Activated T-helper 1 cell treated with anti-CD3 and anti-CD28 coated beads, Interleukin-12 subunit alpha, Interleukin-12 subunit beta, Interleukin-2, Interleukin-4 antibody, amounts not matched to agents 30 ng/mL and 10 ng/mL and 1 ng/mL, durations not matched to agents 14 hours and 24 hours and 36 hours (primary cell): ENCODE results near the gene TREH. TPM values are rescaled to one million over a fixed set of nuclear protein-coding genes. Genes with fewer than 3 reads are reported as not detected.
A peak's percentile ranks its signal among the peaks of the same experiment; 100 is the strongest.
"Not testable (repeated sequence)": the region's sequence is repeated elsewhere in the genome, so short reads cannot be mapped to it uniquely, and the experiment has no call there.

Experiments
- DNase-seq: peaks from one replicate; pipeline ENCODE4 v3.0.0; 2021; ENCODE audit warnings: low spot score
- H3K27ac Mint-ChIP-seq: one replicate; pipeline ENCODE4 v1.8.0; 2021; ENCODE audit warnings: mild to moderate bottlenecking, mixed read lengths
- H3K27me3 Mint-ChIP-seq: one replicate; pipeline ENCODE4 v1.8.0; 2022; ENCODE audit warnings: mild to moderate bottlenecking, moderate library complexity, mixed read lengths; ENCODE audit not compliant: insufficient read depth
- H3K36me3 Mint-ChIP-seq: one replicate; pipeline ENCODE4 v1.8.0; 2021; ENCODE audit warnings: low read depth, mixed read lengths
- H3K4me1 Mint-ChIP-seq: one replicate; pipeline ENCODE4 v1.8.0; 2021; ENCODE audit warnings: low read depth, mixed read lengths
- H3K4me3 Mint-ChIP-seq: one replicate; pipeline ENCODE4 v1.8.0; 2021; ENCODE audit warnings: mild to moderate bottlenecking, moderate library complexity, mixed read lengths
- H3K9me3 Mint-ChIP-seq: one replicate; pipeline ENCODE4 v1.8.0; 2021; ENCODE audit warnings: mixed read lengths
- intact Hi-C: fragments of 100-400 bp; cut with micrococcal nuclease; formaldehyde crosslinking; loops from one replicate; pipeline ENCODE4 v1.15.1; 2024
- total RNA-seq: library from RNA; stranded (reverse); gene quantifications from 2 replicates; pipeline ENCODE4 v1.2.3, GENCODE V29; 2022

The TREH gene
- total RNA-seq, 1 donor from 2014 or later, result not detected

DNA sequence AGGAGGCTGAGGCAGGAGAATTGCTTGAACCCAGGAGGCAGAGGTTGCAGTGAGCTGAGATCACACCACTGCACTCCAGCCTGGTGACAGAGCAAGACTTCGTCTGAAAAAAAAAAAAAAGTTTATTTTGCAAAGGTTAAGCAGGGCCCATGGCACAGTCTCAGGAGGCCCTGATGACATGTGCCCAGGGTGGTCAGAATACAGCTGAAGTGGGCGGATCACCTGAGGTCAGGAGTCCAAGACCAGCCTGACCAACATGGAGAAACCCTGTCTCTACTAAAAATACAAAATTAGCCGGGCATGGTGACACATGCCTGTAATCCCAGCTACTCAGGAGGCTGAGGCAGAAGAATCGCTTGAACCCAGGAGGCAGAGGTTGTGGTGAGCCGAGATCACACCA is 35.0 kb upstream of the TREH start:
- intact Hi-C loops, H3K27me3 Mint-ChIP-seq, H3K36me3 Mint-ChIP-seq, DNase-seq, H3K9me3 Mint-ChIP-seq, H3K27ac Mint-ChIP-seq, H3K4me3 Mint-ChIP-seq, H3K4me1 Mint-ChIP-seq: not testable (repeated sequence)

DNA sequence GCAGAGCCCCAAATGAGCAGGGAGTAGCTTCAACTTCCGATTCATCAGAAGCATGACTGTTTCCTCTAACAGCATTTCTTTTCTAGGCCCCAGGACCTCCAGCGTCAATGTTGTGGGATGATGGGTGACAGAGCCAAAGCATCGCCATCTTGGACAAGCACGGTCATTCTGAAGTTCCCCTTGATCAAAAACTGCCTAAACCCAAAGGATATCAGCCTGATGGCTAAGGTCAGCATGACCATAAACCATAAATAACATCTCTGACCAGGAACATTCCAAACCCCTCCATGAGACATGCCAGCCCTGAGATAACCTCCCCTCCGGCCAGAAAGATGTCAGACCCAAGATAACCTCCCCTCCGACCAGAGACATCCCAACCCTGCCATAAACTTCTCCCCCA is 28.8 kb upstream of the TREH start:
- Mint-ChIP-seq H3K4me1 (peaks cover 5% of the 10 kb centered on the region), H3K36me3 (no peaks in the 10 kb centered on the region), H3K27ac (no peak overlapping the region), H3K27me3 (peaks cover 15% of the 10 kb centered on the region), H3K9me3 (no peaks in the 10 kb centered on the region), H3K4me3 (no peak overlapping the region)
- intact Hi-C loops, result no loop called here
- no peak for DNase-seq

DNA sequence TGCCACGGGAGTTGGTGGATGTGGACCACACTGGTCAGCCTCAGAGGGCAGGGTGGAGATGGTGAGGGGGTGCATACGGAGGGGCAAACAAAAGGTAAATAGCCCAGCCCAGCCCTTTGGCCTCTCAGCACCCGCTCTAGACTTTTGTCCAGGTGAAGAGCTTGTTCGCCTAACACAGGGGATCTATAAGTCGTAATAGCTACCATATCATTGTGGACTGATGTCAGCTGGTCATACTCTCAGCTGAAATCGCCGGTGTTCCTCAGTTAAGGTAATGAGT is 27.0 kb upstream of the TREH start:
- Mint-ChIP-seq H3K27ac (no peak overlapping the region), H3K27me3 (peaks cover 15% of the 10 kb centered on the region), H3K4me3 (no peak overlapping the region), H3K4me1 (peaks cover 5% of the 10 kb centered on the region), H3K9me3 (no peaks in the 10 kb centered on the region), H3K36me3 (no peaks in the 10 kb centered on the region)
- intact Hi-C loops, result no loop called here
- no peak for DNase-seq

DNA sequence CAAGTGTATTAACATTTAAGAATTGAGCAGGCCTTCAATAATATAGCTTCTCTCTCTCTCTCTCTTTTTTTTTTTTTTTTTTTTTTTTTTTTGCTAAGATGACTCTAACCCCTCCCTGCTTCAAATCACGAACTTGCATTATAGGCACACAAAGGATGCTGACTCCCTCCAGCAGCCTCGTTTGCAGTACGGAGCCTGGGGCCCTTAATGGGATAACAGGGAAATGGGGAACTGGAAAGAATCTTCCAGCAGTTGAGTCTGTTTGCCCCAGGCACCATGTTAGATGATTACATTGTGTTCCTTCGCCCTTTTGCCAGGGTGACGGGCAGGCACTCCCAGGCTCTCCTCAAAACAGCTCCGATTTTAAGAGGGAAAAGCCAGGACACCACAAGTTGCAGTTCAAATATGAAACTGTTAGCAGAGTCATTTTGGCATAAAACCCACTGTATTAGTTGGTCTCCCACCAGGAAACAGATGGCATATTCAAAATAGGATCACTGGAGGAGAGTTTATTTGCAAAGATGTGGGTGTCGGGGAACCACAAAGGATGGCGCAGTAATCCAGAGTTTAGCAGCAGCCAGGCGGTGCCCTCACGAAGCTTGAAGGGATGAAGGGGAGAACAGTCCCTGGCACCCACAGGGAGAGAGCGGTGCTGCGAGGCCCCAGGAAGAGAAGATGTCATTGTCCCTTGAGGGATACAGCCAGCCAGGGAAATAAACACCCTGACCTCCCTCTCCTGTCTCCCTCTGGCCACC is 26.5 kb upstream of the TREH start:
- peaks cover 5% of the 10 kb centered on the region for H3K4me1 Mint-ChIP-seq
- intact Hi-C loops, result no loop called here

DNA sequence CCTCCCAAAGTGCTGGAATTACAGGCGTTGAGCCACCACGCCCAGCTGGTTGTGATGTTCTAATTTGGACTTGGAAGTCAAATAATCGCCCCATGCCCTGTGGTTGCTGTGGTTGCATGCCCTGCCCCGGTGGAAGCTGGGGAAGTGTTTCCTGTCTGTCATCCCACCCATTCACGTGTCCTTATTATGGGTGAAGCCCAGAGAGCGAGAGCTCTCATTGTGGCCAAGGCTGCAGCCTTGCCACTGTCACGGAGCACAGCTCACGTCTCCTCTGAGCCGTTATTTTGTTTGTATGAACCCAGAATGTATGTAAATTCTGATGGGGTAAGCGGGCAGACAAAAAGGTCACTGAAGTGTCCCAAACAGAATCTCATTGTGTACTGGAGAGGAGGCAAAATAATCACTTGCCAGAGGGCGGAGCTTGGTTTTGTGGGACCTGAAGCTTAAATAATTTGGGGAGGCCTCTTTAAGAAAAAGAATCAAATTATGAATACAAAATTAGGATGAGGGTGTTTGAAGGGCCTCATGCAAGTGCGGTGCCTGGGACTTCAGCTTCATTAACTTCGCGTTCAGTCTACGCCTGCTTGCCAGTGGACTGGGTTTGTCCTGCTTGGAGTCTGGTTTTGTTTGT is 25.8 kb upstream of the TREH start:
- intact Hi-C loops, result no loop called here
- Mint-ChIP-seq H3K9me3 (peaks cover 3% of the 10 kb centered on the region), H3K27me3 (peaks cover 15% of the 10 kb centered on the region), H3K4me1 (peaks cover 5% of the 10 kb centered on the region), H3K4me3 (no peak overlapping the region), H3K36me3 (no peaks in the 10 kb centered on the region), H3K27ac (no peak overlapping the region)
- no peak for DNase-seq

More for the DNA sequence above, 26.5 kb upstream of the TREH start:
- no peaks in the 10 kb centered on the region for H3K36me3 Mint-ChIP-seq
- DNase-seq, result no peak
- no peak overlapping the region for H3K27ac Mint-ChIP-seq
- H3K9me3 Mint-ChIP-seq, result no peaks in the 10 kb centered on the region
- H3K27me3 Mint-ChIP-seq, result peaks cover 15% of the 10 kb centered on the region
- H3K4me3 Mint-ChIP-seq, result no peak overlapping the region

DNA sequence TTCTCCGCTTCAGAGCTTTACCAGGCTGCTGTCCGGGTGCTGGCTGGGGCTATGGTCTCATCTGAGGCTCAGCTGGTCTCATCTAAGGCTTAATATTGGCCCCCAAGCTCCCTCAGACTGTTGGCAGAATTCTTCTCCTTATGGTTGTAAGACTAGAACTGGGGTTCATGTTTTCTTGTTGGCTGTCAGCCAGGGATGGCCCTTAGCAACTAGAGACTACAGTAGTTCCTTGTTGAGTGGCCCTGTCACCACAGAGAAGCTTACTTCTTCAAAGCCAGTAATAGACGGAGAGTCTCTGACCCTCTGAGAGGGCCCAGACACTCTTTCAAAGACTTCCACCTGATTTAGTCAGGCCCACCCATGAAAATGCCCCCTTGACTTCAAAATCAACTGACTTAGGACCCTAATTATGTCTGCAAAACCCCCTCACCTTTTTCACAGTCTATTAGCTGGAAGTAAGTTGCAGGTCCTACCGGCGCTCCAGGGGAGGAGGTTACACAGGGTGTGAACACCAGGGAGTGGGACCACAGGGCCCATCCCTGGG is 24.2 kb upstream of the TREH start:
- peaks cover 5% of the 10 kb centered on the region for H3K4me1 Mint-ChIP-seq
- intact Hi-C loops, result no loop called here
- no peak for DNase-seq
- no peaks in the 10 kb centered on the region for H3K36me3 Mint-ChIP-seq
- H3K9me3 Mint-ChIP-seq, result peaks cover 4% of the 10 kb centered on the region
- H3K27ac Mint-ChIP-seq, result no peak overlapping the region
- H3K27me3 Mint-ChIP-seq, result peaks cover 15% of the 10 kb centered on the region
- no peak overlapping the region for H3K4me3 Mint-ChIP-seq

DNA sequence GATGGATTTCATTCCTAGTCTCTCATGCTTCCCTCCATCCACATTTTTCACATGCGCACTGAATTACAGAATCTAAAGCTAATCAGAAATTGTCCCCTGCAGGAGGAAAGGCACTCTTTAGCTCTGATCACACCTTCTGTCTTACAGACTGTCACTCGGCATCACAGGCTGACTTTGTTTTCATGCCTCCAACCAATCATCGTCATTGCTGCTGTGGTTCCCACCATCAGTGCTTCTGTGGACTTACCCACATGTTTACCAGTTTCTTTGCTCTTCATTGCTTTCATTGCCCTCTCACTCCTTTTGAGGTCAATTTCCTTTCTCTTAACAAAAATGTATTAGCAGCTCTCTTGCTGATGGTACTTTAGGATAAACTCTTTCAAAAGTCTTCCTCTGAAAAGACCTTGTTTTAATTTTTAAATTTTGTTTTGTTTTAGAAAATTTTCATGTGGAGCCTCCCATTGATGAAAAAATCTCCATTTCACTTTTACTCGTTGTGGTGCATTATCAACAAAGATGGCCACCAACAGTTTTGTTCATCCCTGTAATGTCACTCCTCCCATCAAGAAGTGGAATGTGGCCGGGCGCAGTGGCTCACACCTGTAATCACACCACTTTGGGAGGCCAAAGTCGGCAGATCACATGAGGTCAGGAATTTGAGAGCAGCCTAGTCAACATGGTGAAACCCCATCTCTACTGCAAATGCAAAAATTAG is 20.2 kb upstream of the TREH start:
- Mint-ChIP-seq H3K4me3 (no peak overlapping the region), H3K27me3 (peaks cover 3% of the 10 kb centered on the region), H3K9me3 (peaks cover 4% of the 10 kb centered on the region), H3K4me1 (no peaks in the 10 kb centered on the region), H3K27ac (no peak overlapping the region), H3K36me3 (no peaks in the 10 kb centered on the region)
- peak; percentile 14 for DNase-seq
- intact Hi-C loops, result no loop called here

DNA sequence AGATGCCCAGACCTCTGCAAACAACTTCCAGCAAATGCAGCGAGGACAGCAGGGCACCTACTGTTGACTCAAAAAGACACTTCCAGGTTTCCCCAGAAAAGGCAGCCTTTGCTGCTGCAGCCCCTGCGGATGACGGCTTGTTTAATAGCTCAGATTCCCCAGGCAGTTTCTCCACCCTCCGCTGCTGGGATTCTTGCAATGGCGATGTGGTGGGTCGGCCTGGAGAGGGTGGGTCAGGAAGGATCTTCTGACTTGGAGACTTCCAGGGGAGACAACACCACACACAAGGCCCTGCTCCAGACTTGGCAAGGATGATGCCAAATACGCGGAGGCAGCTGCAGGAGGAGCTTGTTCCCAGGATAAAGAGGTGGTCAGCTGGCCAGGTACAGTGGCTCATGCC is 17.9 kb upstream of the TREH start:
- Mint-ChIP-seq H3K27me3 (peaks cover 6% of the 10 kb centered on the region), H3K9me3 (peaks cover 4% of the 10 kb centered on the region), H3K4me1 (peaks cover 15% of the 10 kb centered on the region), H3K27ac (no peak overlapping the region), H3K4me3 (no peak overlapping the region), H3K36me3 (no peaks in the 10 kb centered on the region)
- intact Hi-C loops, result no loop called here
- DNase-seq, result no peak

DNA sequence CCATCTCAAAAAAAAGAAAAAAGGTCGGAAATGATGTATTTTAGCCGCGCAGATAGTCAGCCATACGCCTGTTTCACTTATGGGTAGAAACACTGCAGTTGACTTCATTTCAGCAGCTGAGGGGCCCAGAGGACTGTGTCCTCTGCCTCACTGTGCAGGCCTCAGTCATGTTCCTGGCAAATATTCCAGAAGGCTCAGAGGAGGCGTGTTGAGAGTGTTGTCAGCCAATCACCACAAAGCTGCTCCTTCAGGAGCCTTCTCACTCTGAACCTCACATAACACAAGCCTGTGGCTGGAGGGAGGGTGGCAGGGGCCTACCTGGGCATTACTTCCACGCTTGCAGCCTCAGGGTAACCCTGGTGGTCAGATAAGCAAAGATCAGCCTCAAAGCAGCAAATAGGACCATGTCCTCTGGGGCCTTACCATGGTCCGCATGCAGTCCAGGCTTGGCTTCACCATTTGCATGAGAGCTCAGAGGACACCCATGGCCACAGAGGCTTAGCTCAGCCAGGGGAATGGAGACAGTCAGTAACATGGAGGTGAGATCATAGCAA is 17.3 kb upstream of the TREH start:
- Mint-ChIP-seq H3K4me3 (no peak overlapping the region), H3K36me3 (no peaks in the 10 kb centered on the region), H3K4me1 (peaks cover 21% of the 10 kb centered on the region), H3K9me3 (peaks cover 4% of the 10 kb centered on the region), H3K27ac (no peak overlapping the region), H3K27me3 (peaks cover 6% of the 10 kb centered on the region)
- no peak for DNase-seq
- intact Hi-C loops, result no loop called here

DNA sequence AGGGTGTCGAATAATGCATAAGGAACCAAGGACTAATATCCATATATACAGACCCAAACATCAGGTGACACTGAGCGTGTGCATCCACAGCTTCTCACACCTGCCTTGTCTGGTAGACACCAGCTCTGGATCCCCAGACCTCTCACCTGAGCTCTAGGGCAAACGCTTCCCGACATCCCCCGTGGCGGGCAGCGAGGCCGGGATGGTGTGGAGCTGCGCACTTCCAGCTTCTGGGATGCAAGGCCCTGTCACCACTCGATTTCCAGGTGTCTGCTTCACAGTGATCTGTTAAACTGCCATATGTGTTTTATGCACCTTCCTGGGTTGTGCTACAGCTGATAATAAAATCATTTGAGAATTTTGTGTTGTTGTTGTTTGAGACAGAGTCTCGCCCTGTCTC is 15.3 kb upstream of the TREH start:
- H3K4me1 Mint-ChIP-seq, result peaks cover 30% of the 10 kb centered on the region
- no peak for DNase-seq
- no peak overlapping the region for H3K27ac Mint-ChIP-seq
- no peak overlapping the region for H3K4me3 Mint-ChIP-seq
- intact Hi-C loops, result no loop called here
- H3K27me3 Mint-ChIP-seq, result peaks cover 6% of the 10 kb centered on the region
- no peaks in the 10 kb centered on the region for H3K9me3 Mint-ChIP-seq
- no peaks in the 10 kb centered on the region for H3K36me3 Mint-ChIP-seq

DNA sequence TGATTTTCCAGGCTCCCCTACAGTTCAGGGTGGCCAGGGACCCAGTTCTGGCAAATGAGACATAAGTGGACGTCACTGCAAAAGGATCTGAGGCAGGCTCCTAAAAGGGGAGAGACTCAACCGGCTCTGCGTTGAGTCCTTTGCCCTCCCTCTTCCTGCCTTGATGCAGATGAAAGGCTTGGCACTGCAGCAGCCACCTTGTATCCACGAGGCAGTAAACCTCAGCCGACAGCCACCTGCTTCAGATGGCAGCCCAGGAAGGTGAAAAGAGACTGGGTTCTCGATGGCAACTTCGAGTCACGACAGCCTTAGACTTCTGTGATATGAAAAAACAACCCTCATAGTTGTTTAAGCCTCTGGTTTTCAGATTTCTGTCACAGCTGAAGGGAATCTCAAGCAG is 14.7 kb upstream of the TREH start:
- DNase-seq, result no peak
- peaks cover 6% of the 10 kb centered on the region for H3K27me3 Mint-ChIP-seq
- H3K27ac Mint-ChIP-seq, result no peak overlapping the region
- H3K4me1 Mint-ChIP-seq, result peaks cover 31% of the 10 kb centered on the region
- no peak overlapping the region for H3K4me3 Mint-ChIP-seq
- intact Hi-C loops, result no loop called here
- no peaks in the 10 kb centered on the region for H3K9me3 Mint-ChIP-seq
- no peaks in the 10 kb centered on the region for H3K36me3 Mint-ChIP-seq

DNA sequence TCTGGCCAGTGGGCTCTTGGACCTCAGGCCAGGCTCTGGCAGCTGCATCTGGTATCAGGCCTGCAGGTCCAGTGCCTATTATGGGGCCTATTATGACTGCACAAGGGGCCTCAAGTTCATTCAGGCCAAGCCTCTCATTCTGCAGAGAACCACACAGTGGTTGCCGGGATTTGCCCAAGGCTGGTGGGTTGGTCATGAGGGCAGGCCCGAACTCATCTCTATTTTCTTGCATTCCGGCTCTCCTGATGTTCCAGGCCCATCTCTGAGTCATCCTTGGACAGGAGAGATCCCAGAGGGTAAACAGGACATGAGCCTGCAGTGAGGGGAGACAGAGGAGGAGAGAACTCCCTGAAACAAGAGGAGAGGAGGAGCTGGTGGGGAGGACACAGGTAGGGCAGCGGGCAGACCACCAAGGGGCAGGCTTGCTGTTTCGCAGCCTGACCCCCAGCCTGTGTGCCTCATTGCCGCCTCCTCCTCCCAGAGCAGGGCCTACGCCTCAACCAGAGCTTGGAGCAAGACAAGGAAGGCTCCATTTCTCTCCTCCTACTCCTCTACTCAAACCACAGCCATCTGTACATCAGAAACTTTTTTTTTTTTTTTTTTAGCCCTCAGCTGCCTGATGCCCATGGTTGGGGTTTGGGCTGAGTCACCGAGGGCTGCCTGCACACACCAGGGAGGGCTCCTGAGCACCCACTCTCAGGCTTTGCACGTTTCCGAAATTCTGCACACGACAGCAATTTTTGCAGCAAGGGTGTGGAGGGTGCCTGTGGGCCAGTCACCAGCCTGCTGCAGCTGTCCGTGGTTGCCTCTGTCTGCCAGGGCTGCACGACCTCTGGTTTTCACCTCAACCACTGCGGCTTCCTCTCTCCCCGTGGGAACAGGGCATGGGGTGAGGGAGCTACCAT is 12.7 kb upstream of the TREH start:
- intact Hi-C loops, result loop anchor here (2.0 kb wide), 2 partner anchors 61 to 99 kb away; partner anchors contain the start of gene DDX6
- Mint-ChIP-seq H3K36me3 (no peaks in the 10 kb centered on the region), H3K4me3 (no peak overlapping the region), H3K27me3 (peaks cover 3% of the 10 kb centered on the region), H3K9me3 (no peaks in the 10 kb centered on the region), H3K27ac (no peak overlapping the region), H3K4me1 (peaks cover 36% of the 10 kb centered on the region)
- DNase-seq, result peak; percentile 33
